Kidney (tissue), 14 donors: ENCODE data around the gene PLD1. TPM values are rescaled to one million over a fixed set of nuclear protein-coding genes. Genes with fewer than 3 reads are reported as not detected.

ENCODE experiments used
- DNase-seq, 5 donors: peaks; one replicate each; pipeline ENCODE4 v3.0.0-alpha.2; 2013 to 2020
- FAIRE-seq: peaks from 2 replicates; lab custom pipeline; 2012; peaks lifted over from hg19 to GRCh38; lab: Jason Lieb, UNC
- H3K27ac ChIP-seq, 2 donors: one replicate each; pipeline ENCODE4 v1.7.0; 2013; ENCODE audit warnings: low read depth in 2 of 2, low read length in 2 of 2, inconsistent platforms in 1 of 2
- H3K27me3 ChIP-seq: one replicate; pipeline ENCODE4 v1.7.1; 2013; ENCODE audit warnings: low read length, inconsistent platforms; ENCODE audit not compliant: control insufficient read depth, insufficient read depth
- H3K36me3 ChIP-seq, 3 donors: one replicate each; pipeline versions ENCODE4 v1.7.0 to v1.7.1; 2013; ENCODE audit warnings: low read length in 3 of 3, control low read depth in 1 of 3, inconsistent platforms in 1 of 3; ENCODE audit not compliant: insufficient read depth in 3 of 3, control insufficient read depth in 2 of 3
- H3K4me1 ChIP-seq, 3 donors: one replicate each; pipeline versions ENCODE4 v1.7.0 to v1.7.1; 2013; ENCODE audit warnings: low read length in 3 of 3, inconsistent platforms in 1 of 3, low read depth in 1 of 3; ENCODE audit not compliant: control insufficient read depth in 2 of 3, insufficient read depth in 2 of 3
- H3K4me3 ChIP-seq, 3 donors: one replicate each; pipeline versions ENCODE4 v1.7.0 to v1.8.1; 2013; ENCODE audit warnings: low read length in 3 of 3, control low read depth in 1 of 3, inconsistent platforms in 1 of 3
- H3K9ac ChIP-seq, 3 donors: one replicate each; pipeline versions ENCODE4 v1.7.0 to v1.7.1; 2013; ENCODE audit warnings: low read length in 3 of 3, control low read depth in 1 of 3, inconsistent platforms in 1 of 3
- H3K9me3 ChIP-seq, 3 donors: one replicate each; pipeline versions ENCODE4 v1.7.0 to v1.7.1; 2013; ENCODE audit warnings: low read length in 3 of 3, control low read depth in 1 of 3, inconsistent platforms in 1 of 3; ENCODE audit not compliant: control insufficient read depth in 2 of 3, insufficient read depth in 1 of 3
- CTCF ChIP-seq: IDR thresholded peaks from 3 replicates; pipeline ENCODE4 v1.5.1; 2012; ENCODE audit warnings: mild to moderate bottlenecking, moderate library complexity, borderline replicate concordance; ENCODE audit not compliant: insufficient read depth; ENCODE audit errors: extremely low read depth
- intact Hi-C: fragments of 100-400 bp; cut with DNase I; formaldehyde crosslinking; loops from one replicate; pipeline ENCODE4 v1.11.1; 2022
- polyA plus RNA-seq: library from polyadenylated mRNA; stranded (reverse); fragments of 350-450 nt; fragmentation: Illumina TruSeq; extraction: RNeasy Lipid Tissue Mini Kit (QIAGEN cat#74804); gene quantifications from one replicate; pipeline ENCODE4 v1.2.3, GENCODE V29; 2014; ENCODE audit warnings: low read depth, low replicate concordance; ENCODE audit not compliant: insufficient read depth
- total RNA-seq: library from RNA; stranded (reverse); fragmentation: NEBNext Ultra II Directional; extraction: Animal tissue kit (Norgen Biotek cat#: 25700); gene quantifications from one replicate; pipeline ENCODE4 v1.2.1, GENCODE V29; 2021
- donor health status: control.
- donor health status: control.
- donor health status: control.
- donor health status: control.
- donor health status: control.
- donor health status: DM: yes; HTN: yes; CAD: no.
- donor health status: Normal renal cell carcinoma (clear cell type).

Gene PLD1
- total and polyA plus RNA-seq, 2 donors from 2014 or later, result 11.2 to 24.3 TPM

- no peak overlapping the region for H3K4me3 ChIP-seq
- no peak overlapping the region for H3K27ac ChIP-seq
- intact Hi-C loops, result no loop called here
- no peak overlapping the region for H3K9ac ChIP-seq
- FAIRE-seq (no peak), DNase-seq (no peak)
- H3K27me3 ChIP-seq, result no peaks in the 10 kb centered on the region
- no peaks in the 10 kb centered on the region for H3K36me3 ChIP-seq
- no peak for TF ChIP-seq CTCF
- H3K9me3 ChIP-seq, result no peaks in the 10 kb centered on the region
- no peaks in the 10 kb centered on the region for H3K4me1 ChIP-seq
Measured at GRCh38 chr3:171782617-171783016, 27.7 kb downstream of the PLD1 start.

DNA sequence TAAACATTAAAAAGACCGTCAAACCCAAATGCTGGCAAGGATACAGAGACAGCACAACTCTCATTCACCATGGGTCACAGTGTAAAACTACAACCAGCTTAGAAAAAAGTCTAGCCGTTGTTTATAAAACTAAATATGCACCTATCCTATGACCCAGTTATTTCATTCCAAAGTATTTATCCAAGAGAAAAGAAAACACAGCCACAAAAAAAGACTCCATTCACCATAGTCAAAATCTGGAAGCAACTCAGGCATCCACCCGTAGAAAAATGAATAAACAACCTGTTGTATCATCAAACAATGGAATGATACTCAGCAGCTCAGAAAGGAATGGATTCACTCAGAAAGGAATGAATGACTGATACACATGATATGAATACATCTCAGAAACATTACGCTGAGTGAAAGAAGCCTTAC is 28.6 kb downstream of the PLD1 start:
- Histone ChIP-seq H3K4me1 (no peaks in the 10 kb centered on the region), H3K9ac (no peak overlapping the region), H3K4me3 (no peak overlapping the region), H3K27me3 (no peaks in the 10 kb centered on the region), H3K27ac (no peak overlapping the region), H3K36me3 (no peaks in the 10 kb centered on the region), H3K9me3 (no peaks in the 10 kb centered on the region)
- FAIRE-seq, result no peak
- TF ChIP-seq CTCF, result no peak
- DNase-seq, result no peak
- intact Hi-C loops, result no loop called here

DNA sequence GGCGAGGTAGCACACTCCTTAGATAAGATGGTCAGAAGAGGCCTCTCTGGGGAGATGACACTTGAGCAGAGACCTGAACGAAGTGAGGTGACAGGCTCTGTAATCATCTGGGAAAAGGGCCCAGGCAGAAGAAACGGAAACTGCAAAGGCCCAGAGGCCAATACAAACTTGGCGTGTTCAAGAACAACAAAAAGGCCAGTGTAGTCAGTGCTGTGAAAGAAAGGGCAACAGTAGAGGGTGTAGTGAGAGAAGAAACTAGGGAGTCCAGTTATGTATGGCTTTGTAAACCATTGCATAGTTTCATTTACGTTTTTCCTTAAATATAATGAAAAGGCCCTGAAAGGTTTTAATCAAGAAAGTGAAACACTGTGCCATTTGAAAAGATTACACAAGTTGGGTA is 31.8 kb downstream of the PLD1 start:
- no peak for FAIRE-seq
- H3K27ac ChIP-seq, result no peak overlapping the region
- TF ChIP-seq CTCF, result no peak
- no peaks in the 10 kb centered on the region for H3K36me3 ChIP-seq
- intact Hi-C loops, result no loop called here
- no peaks in the 10 kb centered on the region for H3K27me3 ChIP-seq
- no peak overlapping the region for H3K9ac ChIP-seq
- no peak overlapping the region for H3K4me3 ChIP-seq
- no peaks in the 10 kb centered on the region for H3K4me1 ChIP-seq
- DNase-seq, result no peak
- no peaks in the 10 kb centered on the region for H3K9me3 ChIP-seq

DNA sequence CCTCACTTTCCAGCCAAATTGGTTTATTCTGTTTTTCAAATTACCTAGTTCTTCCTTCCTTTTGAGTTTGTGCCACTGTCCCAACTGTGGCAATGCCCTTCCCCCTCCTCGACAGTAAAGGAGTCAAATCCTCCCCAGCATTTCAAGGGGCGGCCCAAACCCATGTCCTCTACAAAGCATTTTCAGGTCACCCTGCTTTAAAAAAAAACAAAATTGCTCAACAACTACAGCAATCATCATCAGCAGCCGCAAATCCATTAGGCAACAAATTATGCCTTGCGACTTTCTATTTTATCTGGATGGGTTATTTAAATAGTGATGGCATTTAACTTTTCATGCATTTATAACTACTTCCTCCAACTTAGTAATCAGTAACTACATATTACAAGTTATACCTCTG is 32.7 kb downstream of the PLD1 start:
- FAIRE-seq (no peak), DNase-seq (no peak)
- no peaks in the 10 kb centered on the region for H3K9me3 ChIP-seq
- no peaks in the 10 kb centered on the region for H3K36me3 ChIP-seq
- no peaks in the 10 kb centered on the region for H3K4me1 ChIP-seq
- H3K27me3 ChIP-seq, result no peaks in the 10 kb centered on the region
- H3K9ac ChIP-seq, result no peak overlapping the region
- H3K4me3 ChIP-seq, result no peak overlapping the region
- no peak for TF ChIP-seq CTCF
- intact Hi-C loops, result no loop called here
- no peak overlapping the region for H3K27ac ChIP-seq
